Right cardiac atrium (tissue), 5 donors: ENCODE data around the gene CEBPE. TPM values are rescaled to one million over a fixed set of nuclear protein-coding genes. Genes with fewer than 3 reads are reported as not detected.

Experiments
- ATAC-seq, 2 donors: fragments of 200-7000 bp; cut with Tn5 transposase; one replicate each; pipeline versions ENCODE4 v1.8.0 to v1.9.1; 2020; ENCODE audit warnings: moderate library complexity in 2 of 2, mild to moderate bottlenecking in 1 of 2
- DNase-seq, 3 donors: peaks; one replicate each; pipeline ENCODE4 v3.0.0-alpha.2; 2020
- H3K27ac ChIP-seq: one replicate; pipeline ENCODE4 v1.5.1; 2013; ENCODE audit warnings: mild to moderate bottlenecking, low read length, control low read depth, moderate library complexity
- H3K27me3 ChIP-seq: one replicate; pipeline ENCODE4 v1.6.1; 2013; ENCODE audit not compliant: control insufficient read depth, insufficient read depth
- H3K4me1 ChIP-seq: one replicate; pipeline ENCODE4 v1.6.1; 2013; ENCODE audit warnings: low read length; ENCODE audit not compliant: control insufficient read depth, insufficient read depth
- H3K4me3 ChIP-seq: one replicate; pipeline ENCODE4 v1.5.1; 2013; ENCODE audit warnings: low read length, control low read depth
- H3K9me3 ChIP-seq: one replicate; pipeline ENCODE4 v1.6.1; 2013; ENCODE audit warnings: low read length; ENCODE audit not compliant: control insufficient read depth
- WGBS: extraction: QIAGEN DNeasy Blood & Tissue Kit; methylation state at CpG from one replicate; pipeline ENCODE4 v1.1.7; 2013; 5-methylcytosine and 5-hydroxymethylcytosine counted together
- intact Hi-C, 4 donors: fragments of 100-400 bp; cut with DNase I; formaldehyde crosslinking; loops; one replicate each; pipeline versions ENCODE4 v1.11.0 to v1.14.0; 2022 to 2023
- polyA plus RNA-seq: library from polyadenylated mRNA; stranded (reverse); fragments of 200-250 nt; gene quantifications from one replicate; pipeline ENCODE4 v1.2.3, GENCODE V29; 2013
- total RNA-seq, 4 donors: library from RNA; stranded (reverse); fragmentation: NEBNext Ultra II Directional; extraction: Animal tissue kit (Norgen Biotek cat#: 25700); gene quantifications; one replicate each; pipeline ENCODE4 v1.2.1, GENCODE V29; 2021
- donor health status: healthy with polysubstance abuse.
- donor health status: DM: no; HTN: yes; CAD: no.
- donor health status: DM: no; HTN: no; CAD: no.
- donor health status: DM: no; HTN: yes; CAD: no; lungs with severe emphysema.
- donor health status: DM: yes; HTN: yes; CAD: no.

CEBPE gene
- total and polyA plus RNA-seq, 5 donors, result not detected

DNA sequence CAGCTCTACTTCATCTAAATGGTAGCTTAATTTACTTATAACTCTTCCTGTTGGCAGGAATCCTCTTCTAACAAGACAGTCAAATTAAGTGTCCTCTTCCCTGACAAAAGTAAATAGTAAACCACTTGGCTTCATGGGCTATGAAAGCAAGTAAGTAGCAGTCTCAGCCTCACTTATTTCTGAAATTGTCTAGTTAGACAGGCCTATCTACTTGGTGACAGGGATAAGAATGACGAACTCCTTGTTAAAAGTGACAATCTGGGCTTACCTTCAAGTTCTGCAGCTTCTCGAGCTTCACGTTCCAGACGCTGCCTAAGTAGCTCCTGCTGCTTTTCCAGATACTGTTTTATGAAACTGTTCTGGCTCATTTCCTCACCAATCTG lies 28.8 kb downstream of the CEBPE start:
- WGBS, result 35% methylated on average over 4 of the region's 4 CpGs
- intact Hi-C loops, result no loop called here
- DNase-seq (no peak), ATAC-seq (no peak)
- Histone ChIP-seq H3K4me1 (peaks cover 2% of the 10 kb centered on the region), H3K27me3 (no peaks in the 10 kb centered on the region), H3K27ac (no peak overlapping the region), H3K9me3 (no peaks in the 10 kb centered on the region), H3K4me3 (no peak overlapping the region)

DNA sequence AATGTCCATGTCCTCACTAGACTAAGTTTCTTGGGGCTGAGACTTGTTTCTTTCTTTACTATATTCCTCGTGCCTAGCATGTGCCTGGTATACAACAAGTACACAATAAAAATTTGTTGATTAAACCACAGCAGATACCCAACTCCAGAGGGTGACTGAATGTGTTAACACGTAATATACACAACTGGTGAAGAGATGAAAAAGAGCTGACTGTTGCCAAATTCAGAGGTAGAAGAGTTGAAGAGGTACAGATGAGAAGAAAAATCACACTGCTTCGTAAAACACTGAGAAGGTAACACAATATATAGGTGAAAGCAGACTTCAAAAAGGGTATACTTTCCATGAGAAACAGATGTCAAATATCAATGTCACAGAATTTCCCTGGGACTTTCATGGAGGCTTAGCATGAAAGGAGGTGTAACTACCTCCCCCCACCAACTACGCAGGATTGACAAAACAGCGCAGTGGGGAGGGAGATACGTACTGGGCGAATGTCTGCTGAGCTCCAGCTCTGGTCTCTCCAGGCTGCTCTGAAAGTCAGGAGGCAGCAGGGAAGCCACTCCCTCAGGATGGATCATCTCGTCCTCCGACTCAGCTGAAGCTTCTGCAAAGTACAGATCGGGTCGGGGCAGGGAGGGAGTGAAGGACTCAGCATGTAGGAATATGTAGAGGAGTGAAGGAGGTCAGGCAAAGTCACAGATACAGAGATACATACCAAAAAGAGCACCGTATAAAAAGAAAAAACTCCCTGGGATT lies 29.4 kb downstream of the CEBPE start:
- WGBS, result 80% methylated on average over 12 of the region's 12 CpGs
- ATAC-seq (no peak), DNase-seq (no peak)
- no peak overlapping the region for H3K27ac ChIP-seq
- intact Hi-C loops, result no loop called here
- H3K27me3 ChIP-seq, result no peaks in the 10 kb centered on the region
- H3K4me1 ChIP-seq, result peaks cover 2% of the 10 kb centered on the region
- no peak overlapping the region for H3K4me3 ChIP-seq
- no peaks in the 10 kb centered on the region for H3K9me3 ChIP-seq

DNA sequence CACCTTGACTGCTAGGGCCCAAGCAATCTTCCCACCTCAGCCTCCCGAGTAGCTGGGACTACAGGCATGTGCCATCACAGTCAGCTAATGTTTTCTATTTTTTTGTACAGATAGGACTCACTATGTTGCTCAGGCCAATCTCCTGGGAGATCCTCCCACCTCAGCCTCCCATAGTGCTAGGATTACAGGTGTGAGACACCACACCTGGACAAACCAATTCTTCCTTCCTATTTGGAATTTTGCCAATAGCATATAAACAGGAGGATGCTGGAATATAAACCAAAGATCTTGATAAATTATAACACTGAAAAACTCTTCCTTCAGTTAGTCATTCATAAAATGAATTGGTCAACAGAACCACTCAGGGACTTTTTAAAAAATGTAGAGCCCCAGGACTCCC lies 32.5 kb downstream of the CEBPE start:
- WGBS, result 87% methylated on average over 1 of the region's 1 CpG

DNA sequence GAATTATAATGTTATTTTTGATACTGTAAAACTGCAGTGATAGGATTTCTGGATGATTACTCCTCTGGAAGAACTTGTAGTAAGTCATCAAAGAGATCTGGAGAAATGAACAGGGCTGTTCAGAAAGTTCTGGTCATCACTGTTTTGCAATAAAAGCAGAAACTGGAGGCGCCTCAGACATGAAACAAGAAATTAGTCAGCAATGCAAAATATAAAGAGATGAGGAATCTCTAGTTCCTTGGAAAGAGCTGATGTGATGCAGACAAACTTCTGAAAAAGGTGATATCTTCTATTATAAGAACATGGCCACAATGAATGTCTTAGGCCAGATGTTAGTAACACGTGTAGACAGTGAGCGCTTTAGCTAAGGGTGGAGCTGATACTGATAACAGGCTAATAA lies 33.6 kb downstream of the CEBPE start:
- ATAC-seq (no peak), DNase-seq (no peak)
- peaks cover 2% of the 10 kb centered on the region for H3K4me1 ChIP-seq
- intact Hi-C loops, result no loop called here
- no peaks in the 10 kb centered on the region for H3K27me3 ChIP-seq
- H3K4me3 ChIP-seq, result no peak overlapping the region
- H3K27ac ChIP-seq, result no peak overlapping the region
- 81% methylated on average over 3 of the region's 3 CpGs for WGBS
- H3K9me3 ChIP-seq, result no peaks in the 10 kb centered on the region

More for the DNA sequence above, 32.5 kb downstream of the CEBPE start:
- Histone ChIP-seq H3K9me3 (no peaks in the 10 kb centered on the region), H3K27ac (no peak overlapping the region), H3K27me3 (no peaks in the 10 kb centered on the region), H3K4me1 (peaks cover 2% of the 10 kb centered on the region), H3K4me3 (no peak overlapping the region)
- DNase-seq (no peak), ATAC-seq (no peak)
- intact Hi-C loops, result no loop called here

DNA sequence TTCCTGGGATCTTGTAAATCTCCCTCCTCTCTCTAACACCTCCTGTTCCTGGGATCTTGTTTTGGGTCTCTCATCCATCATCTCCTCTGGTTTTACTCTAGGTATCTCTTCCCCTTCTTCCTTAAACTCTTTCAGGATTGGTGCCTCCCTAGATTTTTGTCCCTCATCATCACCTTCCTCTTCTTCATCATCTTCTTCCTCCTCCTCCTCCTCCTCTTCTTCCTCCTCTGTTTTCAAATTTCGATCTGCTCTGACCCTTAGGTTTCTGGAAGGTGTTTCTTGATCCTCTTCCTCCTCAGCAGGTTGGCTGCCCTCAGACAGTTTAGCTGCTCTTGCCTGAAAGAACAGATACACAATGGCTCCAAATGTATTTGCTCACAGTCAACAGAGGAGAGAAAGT lies 38.6 kb downstream of the CEBPE start:
- no peak for ATAC-seq
- Histone ChIP-seq H3K27me3 (no peaks in the 10 kb centered on the region), H3K27ac (no peak overlapping the region), H3K9me3 (no peaks in the 10 kb centered on the region), H3K4me1 (peaks cover 2% of the 10 kb centered on the region), H3K4me3 (no peak overlapping the region)
- intact Hi-C loops, result no loop called here
- WGBS, result 72% methylated on average over 1 of the region's 1 CpG
- DNase-seq, result no peak

DNA sequence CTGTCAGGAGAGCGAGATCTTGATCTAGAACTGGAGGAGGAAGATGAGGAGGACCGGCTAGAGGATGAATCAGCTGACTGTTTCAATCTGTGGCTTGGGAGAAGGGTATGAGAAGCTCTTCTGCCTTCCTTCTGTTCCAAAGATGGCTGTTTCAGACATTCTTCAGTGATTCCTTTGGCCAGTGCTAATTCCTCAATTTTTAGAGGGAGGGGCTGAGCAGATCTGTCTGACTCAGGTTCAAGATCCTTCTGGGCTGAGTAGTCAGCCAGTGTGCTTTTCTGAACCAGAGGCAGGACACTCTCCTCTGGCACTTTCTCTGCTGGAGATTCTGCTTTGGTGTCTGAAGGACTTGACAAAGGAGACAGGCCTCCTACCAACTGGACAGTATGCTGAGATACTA lies 39.3 kb downstream of the CEBPE start:
- no peak for ATAC-seq

DNA sequence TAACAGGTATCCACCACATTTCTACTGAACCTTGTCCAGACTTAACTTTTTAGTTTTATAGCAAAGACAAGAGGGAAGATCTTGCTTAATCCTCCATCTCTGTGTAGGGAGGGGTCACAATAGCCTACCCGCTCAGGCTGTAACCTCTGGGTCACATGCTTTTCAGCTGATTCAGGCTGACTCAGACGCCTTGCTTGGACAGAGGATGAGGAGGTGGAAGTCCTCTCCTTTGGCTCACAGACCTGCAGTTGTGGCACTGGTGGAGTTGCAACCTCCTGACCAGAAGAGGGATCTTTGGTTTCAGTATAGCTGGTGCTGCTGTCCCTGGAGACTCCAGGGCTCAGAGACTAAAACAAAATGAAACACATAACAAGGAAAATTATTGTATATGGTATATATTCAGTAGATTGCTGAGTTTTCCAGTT lies 40.4 kb downstream of the CEBPE start:
- Histone ChIP-seq H3K27me3 (no peaks in the 10 kb centered on the region), H3K4me3 (no peak overlapping the region), H3K27ac (no peak overlapping the region), H3K4me1 (peaks cover 2% of the 10 kb centered on the region), H3K9me3 (no peaks in the 10 kb centered on the region)
- DNase-seq (peak; percentile 55 to 79 (median 62)), ATAC-seq (peak; percentile 79 to 94)
- intact Hi-C loops, result no loop called here
- 17% methylated on average over 2 of the region's 2 CpGs for WGBS

More for the DNA sequence above, 39.3 kb downstream of the CEBPE start:
- H3K9me3 ChIP-seq, result no peaks in the 10 kb centered on the region
- no peak for DNase-seq
- no peaks in the 10 kb centered on the region for H3K27me3 ChIP-seq
- H3K27ac ChIP-seq, result peak overlapping the region; percentile 30
- H3K4me3 ChIP-seq, result no peak overlapping the region
- H3K4me1 ChIP-seq, result peaks cover 2% of the 10 kb centered on the region
- intact Hi-C loops, result no loop called here
- 76% methylated on average over 2 of the region's 2 CpGs for WGBS

DNA sequence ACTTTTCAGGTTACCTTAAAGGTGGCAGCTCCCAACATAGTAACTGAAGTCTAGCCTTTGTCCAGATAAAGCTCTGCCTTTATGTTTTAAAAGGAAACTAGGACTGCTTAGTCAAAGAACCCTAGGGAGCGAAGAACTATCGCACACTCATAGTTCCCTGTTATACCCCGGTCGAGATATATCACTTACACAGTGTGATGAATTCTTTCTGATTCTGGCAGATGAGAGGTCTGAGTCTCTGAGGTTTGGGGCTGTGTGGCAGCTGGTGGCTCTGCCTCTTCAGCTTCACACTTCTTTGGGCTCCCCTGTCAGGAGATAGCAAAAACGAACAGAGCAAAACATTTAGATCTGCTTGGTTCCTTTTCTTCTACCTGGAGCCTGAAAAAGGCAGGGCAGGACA lies 41.1 kb downstream of the CEBPE start:
- Histone ChIP-seq H3K4me1 (peaks cover 2% of the 10 kb centered on the region), H3K27me3 (no peaks in the 10 kb centered on the region), H3K4me3 (no peak overlapping the region), H3K27ac (peak overlapping the region; percentile 36), H3K9me3 (no peaks in the 10 kb centered on the region)
- WGBS, result 74% methylated on average over 5 of the region's 5 CpGs
- no peak for ATAC-seq
- intact Hi-C loops, result no loop called here
- DNase-seq, result no peak

DNA sequence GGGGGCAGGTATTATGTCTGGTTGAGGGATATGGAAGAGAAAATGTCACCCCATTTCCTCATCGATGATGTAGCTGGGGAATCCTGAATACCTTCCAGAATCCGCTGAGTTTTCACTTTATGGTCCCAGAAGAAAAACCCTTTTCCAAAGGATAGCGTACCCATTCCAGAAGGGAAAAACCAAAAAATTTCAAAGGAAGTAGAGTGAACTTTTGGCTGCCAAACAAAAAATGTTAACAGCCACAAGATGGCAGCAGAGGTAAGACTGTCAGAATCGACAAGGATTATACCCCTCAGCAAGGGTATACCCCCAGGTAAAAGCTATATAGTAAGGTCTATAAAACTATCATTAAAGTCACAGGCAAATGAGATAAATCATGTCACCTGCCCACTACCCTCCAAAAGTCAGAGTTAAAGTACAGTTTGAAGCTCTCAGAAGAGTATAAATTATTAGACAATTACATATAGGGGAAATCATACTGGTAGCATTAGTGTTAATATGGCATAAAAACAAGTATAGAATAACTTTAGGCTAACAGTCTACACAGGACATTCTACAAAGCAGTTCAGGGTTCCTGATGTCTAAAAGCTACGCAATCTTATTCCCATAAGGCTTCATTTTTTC lies 42.2 kb downstream of the CEBPE start:
- DNase-seq (no peak), ATAC-seq (no peak)
- Histone ChIP-seq H3K9me3 (no peaks in the 10 kb centered on the region), H3K4me3 (no peak overlapping the region), H3K27ac (no peak overlapping the region), H3K27me3 (no peaks in the 10 kb centered on the region), H3K4me1 (peaks cover 5% of the 10 kb centered on the region)
- WGBS, result 54% methylated on average over 5 of the region's 5 CpGs
- intact Hi-C loops, result no loop called here

DNA sequence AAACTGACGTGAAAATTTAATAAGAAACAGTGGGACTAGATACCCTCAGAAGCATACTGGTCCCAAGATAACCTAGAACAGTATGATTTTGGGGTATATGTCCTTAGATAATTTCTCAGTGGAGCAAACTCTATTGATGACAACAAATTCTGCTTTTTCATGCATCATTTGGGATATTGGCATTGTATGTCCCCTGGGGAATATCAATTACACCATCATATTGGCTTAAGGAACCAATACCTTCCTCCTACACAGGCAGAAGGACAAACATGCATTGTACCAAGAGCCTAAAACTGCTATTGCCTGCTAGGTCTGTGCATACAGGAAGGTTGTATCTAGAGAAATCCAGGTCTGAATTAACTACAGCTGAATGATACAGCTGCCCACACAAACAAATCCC lies 44.1 kb downstream of the CEBPE start:
- H3K4me3 ChIP-seq, result no peak overlapping the region
- no peaks in the 10 kb centered on the region for H3K27me3 ChIP-seq
- no peak overlapping the region for H3K27ac ChIP-seq
- intact Hi-C loops, result no loop called here
- no peak for DNase-seq
- 90% methylated on average over 1 of the region's 1 CpG for WGBS
- H3K4me1 ChIP-seq, result peaks cover 6% of the 10 kb centered on the region
- H3K9me3 ChIP-seq, result no peaks in the 10 kb centered on the region
- ATAC-seq, result no peak

DNA sequence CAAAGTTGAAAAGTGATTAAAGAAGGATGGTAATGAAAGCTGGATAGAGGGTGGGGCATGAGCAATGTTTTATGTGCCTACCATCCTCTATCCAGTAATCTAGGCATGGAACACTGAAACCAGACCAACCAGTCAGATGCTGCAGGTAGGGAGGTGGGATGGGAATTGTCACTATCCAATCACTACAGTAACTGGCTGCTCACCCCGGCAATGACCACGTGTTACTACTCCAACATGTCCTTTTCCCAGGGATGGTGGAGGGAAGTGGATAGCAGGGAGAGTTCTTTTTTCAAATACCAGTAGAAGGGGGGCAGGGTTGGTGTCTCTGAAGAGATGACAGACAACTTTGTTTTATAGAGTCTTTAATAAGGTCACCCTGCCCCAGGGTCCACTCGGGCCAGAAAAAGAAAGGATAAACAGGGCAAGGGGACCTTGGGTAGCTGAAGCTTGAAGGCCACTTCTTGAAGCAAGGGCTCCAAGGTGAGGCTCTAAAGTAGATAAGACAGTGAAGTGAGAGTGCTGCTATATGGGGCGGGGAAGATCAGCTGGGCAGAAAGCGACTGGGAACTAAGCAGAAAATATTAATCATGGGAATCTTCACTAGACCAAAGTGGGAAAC lies 47.0 kb downstream of the CEBPE start:
- no peak overlapping the region for H3K4me3 ChIP-seq
- peaks cover 4% of the 10 kb centered on the region for H3K4me1 ChIP-seq
- no peaks in the 10 kb centered on the region for H3K9me3 ChIP-seq
- no peaks in the 10 kb centered on the region for H3K27me3 ChIP-seq
- H3K27ac ChIP-seq, result peak overlapping the region; percentile 65
- WGBS, result 40% methylated on average over 5 of the region's 5 CpGs
- DNase-seq, result peak in 2 of 3 donors; percentile 18 to 30
- intact Hi-C loops, result no loop called here
- ATAC-seq, result peak in 1 of 2 donors; percentile 6
